ENCODE data around the gene CLBA1.

DNA sequence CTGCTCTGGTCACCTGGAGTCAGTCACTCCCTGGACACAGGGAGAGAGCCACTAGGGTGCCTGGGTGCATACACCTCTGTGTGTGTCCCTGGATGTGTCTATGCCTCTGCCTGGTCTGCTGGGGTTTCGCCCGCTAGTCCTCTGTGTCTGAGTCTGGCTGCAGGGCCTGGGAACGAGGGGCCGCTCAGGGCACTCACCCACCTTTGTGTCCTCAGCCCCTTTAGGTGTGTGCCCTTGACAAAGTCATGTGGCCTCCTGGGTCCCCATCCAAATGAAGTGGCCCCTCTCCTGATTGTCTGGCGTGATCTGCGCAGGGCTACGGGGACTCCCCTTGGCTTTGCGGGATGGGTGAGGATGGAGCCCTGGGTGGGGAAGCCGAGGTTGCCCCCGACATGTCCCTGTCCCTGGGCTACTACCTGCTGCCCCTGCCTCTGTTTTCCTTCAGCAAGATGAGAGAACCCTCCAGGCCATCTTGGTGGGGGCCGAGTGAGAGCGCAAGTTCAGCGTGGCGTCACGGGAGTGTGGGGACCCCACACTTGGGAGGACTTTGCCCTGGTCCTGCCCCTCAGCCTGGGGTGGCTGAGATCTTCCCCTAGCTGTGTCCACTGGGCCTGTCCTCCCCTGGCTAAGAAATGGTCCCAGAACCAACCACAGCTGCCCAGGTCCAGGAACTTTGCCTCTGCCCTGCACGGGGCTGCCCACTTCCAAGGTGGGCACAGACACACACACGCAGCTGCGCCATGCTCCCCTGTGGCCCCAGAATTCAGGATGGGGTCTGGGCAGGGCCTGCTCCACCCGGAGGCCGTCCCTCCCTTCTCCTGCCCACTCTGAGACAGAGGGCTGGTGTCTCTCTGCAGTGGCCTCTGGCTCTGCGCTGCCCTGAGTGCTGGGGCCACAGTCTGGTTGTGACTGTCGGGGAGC is 4.7 kb upstream of the CLBA1 start:
- TF ChIP-seq, protein P1, sequence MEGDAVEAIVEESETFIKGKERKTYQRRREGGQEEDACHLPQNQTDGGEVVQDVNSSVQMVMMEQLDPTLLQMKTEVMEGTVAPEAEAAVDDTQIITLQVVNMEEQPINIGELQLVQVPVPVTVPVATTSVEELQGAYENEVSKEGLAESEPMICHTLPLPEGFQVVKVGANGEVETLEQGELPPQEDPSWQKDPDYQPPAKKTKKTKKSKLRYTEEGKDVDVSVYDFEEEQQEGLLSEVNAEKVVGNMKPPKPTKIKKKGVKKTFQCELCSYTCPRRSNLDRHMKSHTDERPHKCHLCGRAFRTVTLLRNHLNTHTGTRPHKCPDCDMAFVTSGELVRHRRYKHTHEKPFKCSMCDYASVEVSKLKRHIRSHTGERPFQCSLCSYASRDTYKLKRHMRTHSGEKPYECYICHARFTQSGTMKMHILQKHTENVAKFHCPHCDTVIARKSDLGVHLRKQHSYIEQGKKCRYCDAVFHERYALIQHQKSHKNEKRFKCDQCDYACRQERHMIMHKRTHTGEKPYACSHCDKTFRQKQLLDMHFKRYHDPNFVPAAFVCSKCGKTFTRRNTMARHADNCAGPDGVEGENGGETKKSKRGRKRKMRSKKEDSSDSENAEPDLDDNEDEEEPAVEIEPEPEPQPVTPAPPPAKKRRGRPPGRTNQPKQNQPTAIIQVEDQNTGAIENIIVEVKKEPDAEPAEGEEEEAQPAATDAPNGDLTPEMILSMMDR (conservative IDR thresholded peaks at IDR 0.05), result no peak
- TF ChIP-seq ZFX (IDR thresholded peaks at IDR 0.05), result no peak

Data from C4-2B (cell line).